Fibroblast of lung (primary cell): ENCODE measurements around the gene QDPR. TPM values are rescaled to one million over a fixed set of nuclear protein-coding genes. Genes with fewer than 3 reads are reported as not detected.

Experiments
- DNase-seq, 2 donors: peaks; one replicate each; pipeline versions ENCODE4 v3.0.0 to v3.0.0-alpha.2; 2010; ENCODE audit warnings: low read depth in 2 of 2
- H2AFZ ChIP-seq: 2 replicates; pipeline ENCODE4 v1.5.1; 2012; ENCODE audit warnings: low read length, control low read depth, inconsistent platforms
- H3K27ac ChIP-seq: 2 replicates; pipeline ENCODE4 v1.5.1; 2011; ENCODE audit warnings: low read length, control low read depth; ENCODE audit not compliant: insufficient read depth
- H3K27me3 ChIP-seq: 2 replicates; pipeline ENCODE4 v1.5.1; 2011; ENCODE audit warnings: mild to moderate bottlenecking, low read length; ENCODE audit not compliant: control insufficient read depth, insufficient read depth
- H3K36me3 ChIP-seq: 2 replicates; pipeline ENCODE4 v1.5.1; 2011; ENCODE audit warnings: low read length; ENCODE audit not compliant: control insufficient read depth, insufficient read depth
- H3K4me1 ChIP-seq: 2 replicates; pipeline ENCODE4 v1.5.1; 2011; ENCODE audit warnings: low read length; ENCODE audit not compliant: control insufficient read depth, insufficient read depth; ENCODE audit errors: extremely low read depth
- H3K4me2 ChIP-seq: 2 replicates; pipeline ENCODE4 v1.5.1; 2011; ENCODE audit warnings: low read length, control low read depth; ENCODE audit not compliant: insufficient read depth; ENCODE audit errors: extremely low read depth
- H3K4me3 ChIP-seq, 4 experiments: fragments of 200-600 bp in 1 of 4; sonication (generic) in 1 of 4; replicated peaks in 1 of 4; 2 replicates each; pipeline ENCODE4 v1.5.1; 2011 to 2016; ENCODE audit warnings: low read length in 4 of 4, low read depth in 3 of 4, mild to moderate bottlenecking in 3 of 4, control low read depth in 2 of 4, inconsistent platforms in 1 of 4, mixed read lengths in 1 of 4; ENCODE audit not compliant: insufficient read depth in 1 of 4; ENCODE audit errors: control extremely low read depth in 1 of 4
- H3K79me2 ChIP-seq: 2 replicates; pipeline ENCODE4 v1.5.1; 2012; ENCODE audit warnings: mild to moderate bottlenecking, low read length, inconsistent platforms; ENCODE audit not compliant: control insufficient read depth, insufficient read depth
- H3K9ac ChIP-seq: 2 replicates; pipeline ENCODE4 v1.5.1; 2011; ENCODE audit warnings: mild to moderate bottlenecking, low read length, control low read depth; ENCODE audit not compliant: insufficient read depth
- H3K9me3 ChIP-seq: 2 replicates; pipeline ENCODE4 v1.5.1; 2012; ENCODE audit warnings: low read depth, low read length; ENCODE audit not compliant: control insufficient read depth, insufficient read depth
- H4K20me1 ChIP-seq: 2 replicates; pipeline ENCODE4 v1.5.1; 2011; ENCODE audit warnings: low read length; ENCODE audit not compliant: control insufficient read depth, insufficient read depth; ENCODE audit errors: extremely low read depth
- CTCF ChIP-seq, 2 donors: IDR thresholded peaks in 1 of 2; conservative IDR thresholded peaks in 1 of 2; 1 replicate in 1 of 2; 2 replicates in 1 of 2; pipeline ENCODE4 v1.5.1; 2011 to 2012; ENCODE audit warnings: low read length in 2 of 2, control low read depth in 1 of 2, inconsistent platforms in 1 of 2, low read depth in 1 of 2, mild to moderate bottlenecking in 1 of 2
- EZH2 ChIP-seq: IDR thresholded peaks from 2 replicates; pipeline ENCODE4 v1.5.1; 2012; ENCODE audit warnings: low read length, control low read depth, mild to moderate bottlenecking; ENCODE audit errors: missing control alignments
- polyA plus RNA-seq, 2 donors: library from polyadenylated mRNA; depleted of rRNA in 1 of 2; stranded (reverse) in 1 of 2; unstranded in 1 of 2; fragments of >200 nt; gene quantifications; 2 replicates each; pipeline ENCODE4 v1.2.1, GENCODE V29; 2011 to 2012; ENCODE audit warnings: missing spikeins in 1 of 2
- total RNA-seq: library from RNA; depleted of rRNA; stranded (reverse); fragments of >200 nt; gene quantifications from 2 replicates; pipeline ENCODE4 v1.2.1, GENCODE V29; 2014

Gene QDPR
- total and polyA plus RNA-seq, 2 donors (not counting 1 experiment from before 2014, with no cell fraction given), result 27.4 to 41.4 TPM

DNA sequence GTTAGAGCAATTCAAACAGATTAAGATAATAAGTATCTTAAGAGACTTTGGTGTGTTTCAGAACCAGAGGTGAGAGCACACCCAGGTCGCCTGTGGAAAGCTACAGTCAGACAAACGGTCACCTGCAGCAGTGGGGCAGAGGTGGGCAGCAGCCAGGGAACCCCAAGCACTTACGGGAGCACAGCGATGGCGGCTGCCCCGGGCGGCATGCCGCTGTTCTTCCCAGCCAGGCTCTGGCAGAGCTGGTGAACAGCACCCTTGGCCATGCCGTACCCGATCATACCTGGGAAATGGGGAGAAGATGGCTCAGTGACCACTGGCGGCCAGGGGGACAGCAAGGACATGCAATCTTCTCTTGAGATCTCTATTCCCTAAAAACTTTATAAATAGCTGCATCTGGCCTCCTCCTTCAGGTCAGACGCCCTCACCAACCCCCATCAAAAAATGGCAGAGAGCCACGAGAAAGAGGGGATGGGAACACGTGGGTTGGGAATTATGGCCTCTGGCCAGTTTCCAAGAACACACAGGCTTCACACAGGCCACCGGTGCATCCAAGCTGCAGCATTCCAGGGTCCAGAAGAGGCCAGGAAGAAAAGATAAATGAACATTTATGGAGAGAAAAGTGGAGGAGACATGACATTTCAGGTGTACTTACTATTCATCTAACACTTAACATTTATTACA, 19.7 kb downstream of the QDPR start:
- H3K4me1 ChIP-seq, result peaks cover 5% of the 10 kb centered on the region
- H3K9me3 ChIP-seq, result no peaks in the 10 kb centered on the region
- no peak overlapping the region for H3K4me3 ChIP-seq
- H2AFZ ChIP-seq, result no peak overlapping the region
- no peak for TF ChIP-seq EZH2
- no peak for TF ChIP-seq CTCF (conservative IDR thresholded peaks at IDR 0.05 in 1 of 2, IDR thresholded peaks at IDR 0.05 in 1 of 2; ENCODE audit: low read depth in 1 of 2, low read length in 2 of 2)
- no peak for DNase-seq
- no peaks in the 10 kb centered on the region for H4K20me1 ChIP-seq
- H3K79me2 ChIP-seq, result peaks cover 2% of the 10 kb centered on the region
- H3K36me3 ChIP-seq, result peaks cover 9% of the 10 kb centered on the region
- no peaks in the 10 kb centered on the region for H3K27me3 ChIP-seq
- no peak overlapping the region for H3K9ac ChIP-seq
- no peak overlapping the region for H3K27ac ChIP-seq
- no peak overlapping the region for H3K4me2 ChIP-seq

DNA sequence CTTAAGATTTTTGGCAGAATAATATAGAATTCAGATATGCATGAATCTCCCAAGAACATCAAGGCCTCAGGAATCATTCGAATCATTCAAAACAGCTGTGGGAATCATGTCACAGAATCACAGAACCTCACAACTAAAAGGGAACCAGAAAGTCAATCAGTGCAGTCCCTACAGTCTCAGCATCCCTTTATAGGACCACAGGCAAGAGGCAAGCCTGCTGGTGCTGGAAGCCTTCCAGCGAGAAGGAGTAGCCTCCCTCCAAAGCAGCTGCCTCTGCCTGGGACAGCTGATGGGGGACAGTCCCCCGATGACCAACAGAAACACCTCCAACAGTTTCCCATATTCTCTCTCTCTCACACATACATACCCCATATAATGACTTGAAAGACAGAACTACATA, 20.7 kb downstream of the QDPR start:
- H3K4me1 ChIP-seq, result peaks cover 5% of the 10 kb centered on the region
- no peak overlapping the region for H2AFZ ChIP-seq
- no peak overlapping the region for H3K4me2 ChIP-seq

GRCh38 chr4:17490575-17491059, 21.3 kb downstream of the QDPR start:
- H3K9me3 ChIP-seq, result no peaks in the 10 kb centered on the region
- no peak overlapping the region for H3K27ac ChIP-seq
- H2AFZ ChIP-seq, result no peak overlapping the region
- no peaks in the 10 kb centered on the region for H4K20me1 ChIP-seq
- peaks cover 5% of the 10 kb centered on the region for H3K4me1 ChIP-seq
- no peaks in the 10 kb centered on the region for H3K27me3 ChIP-seq
- peaks cover 2% of the 10 kb centered on the region for H3K79me2 ChIP-seq
- no peak overlapping the region for H3K9ac ChIP-seq
- H3K4me3 ChIP-seq, result no peak overlapping the region
- peaks cover 9% of the 10 kb centered on the region for H3K36me3 ChIP-seq
- TF ChIP-seq EZH2, result no peak
- TF ChIP-seq CTCF (conservative IDR thresholded peaks at IDR 0.05 in 1 of 2, IDR thresholded peaks at IDR 0.05 in 1 of 2; ENCODE audit: low read depth in 1 of 2, low read length in 2 of 2), result no peak
- H3K4me2 ChIP-seq, result no peak overlapping the region
- no peak for DNase-seq

More for the DNA sequence above, 20.7 kb downstream of the QDPR start:
- Histone ChIP-seq H3K79me2 (peaks cover 2% of the 10 kb centered on the region), H4K20me1 (no peaks in the 10 kb centered on the region), H3K27me3 (no peaks in the 10 kb centered on the region), H3K4me3 (no peak overlapping the region), H3K27ac (no peak overlapping the region), H3K9me3 (no peaks in the 10 kb centered on the region), H3K9ac (no peak overlapping the region), H3K36me3 (peaks cover 9% of the 10 kb centered on the region)
- DNase-seq, result no peak
- TF ChIP-seq EZH2, result no peak
- TF ChIP-seq CTCF (conservative IDR thresholded peaks at IDR 0.05 in 1 of 2, IDR thresholded peaks at IDR 0.05 in 1 of 2; ENCODE audit: low read depth in 1 of 2, low read length in 2 of 2), result no peak
